SH-SY5Y (cell line): ENCODE measurements around the gene STAT5B.

Experiments used
- GATA2 ChIP-seq: IDR thresholded peaks from 2 replicates; pipeline ENCODE4 v1.6.1; 2011; ENCODE audit warnings: mild to moderate bottlenecking, low read depth, low read length
- GATA3 ChIP-seq: IDR thresholded peaks from 2 replicates; pipeline ENCODE4 v1.6.1; 2011; ENCODE audit warnings: low read depth, mild to moderate bottlenecking, low read length, moderate library complexity

GRCh38 chr17:42313389-42313772 lies 37.2 kb upstream of the STAT5B start:
- TF ChIP-seq GATA2, result no peak
- TF ChIP-seq GATA3, result no peak
